Mesenchymal stem cell (in vitro differentiated cells and primary cell): Measurements from ENCODE around the gene HOXC10.

ENCODE experiments used
- DNase-seq: peaks from one replicate; pipeline ENCODE4 v3.0.0-alpha.2; 2013
- H2AFZ ChIP-seq: one replicate; pipeline ENCODE4 v1.6.1; 2013; ENCODE audit warnings: low read depth, mild to moderate bottlenecking, control low read depth, inconsistent platforms, low read length, moderate library complexity
- H2AK5ac ChIP-seq: 2 replicates; pipeline ENCODE4 v1.6.1; 2013; ENCODE audit warnings: low read length, moderate library complexity, mild to moderate bottlenecking, inconsistent platforms; ENCODE audit not compliant: severe bottlenecking
- H2BK120ac ChIP-seq: one replicate; pipeline ENCODE4 v1.6.1; 2013; ENCODE audit warnings: low read depth, mild to moderate bottlenecking, inconsistent platforms, low read length, moderate library complexity
- H2BK12ac ChIP-seq, 2 experiments: one replicate each; pipeline ENCODE4 v1.6.1; 2013; ENCODE audit warnings: inconsistent platforms in 2 of 2, low read length in 2 of 2, mild to moderate bottlenecking in 2 of 2, moderate library complexity in 2 of 2, control low read depth in 1 of 2
- H2BK15ac ChIP-seq: one replicate; pipeline ENCODE4 v1.6.1; 2013; ENCODE audit warnings: mild to moderate bottlenecking, low read depth, inconsistent platforms; ENCODE audit not compliant: poor library complexity, severe bottlenecking
- H2BK5ac ChIP-seq: 2 replicates; pipeline ENCODE4 v1.6.1; 2013; ENCODE audit warnings: low read depth, mild to moderate bottlenecking, low read length, control low read depth, inconsistent platforms; ENCODE audit not compliant: poor library complexity, severe bottlenecking
- H3K14ac ChIP-seq, 2 experiments: one replicate each; pipeline ENCODE4 v1.6.1; 2013; ENCODE audit warnings: inconsistent platforms in 2 of 2, low read length in 2 of 2, control low read depth in 1 of 2, mild to moderate bottlenecking in 1 of 2, moderate library complexity in 1 of 2
- H3K18ac ChIP-seq, 2 experiments: one replicate each; pipeline ENCODE4 v1.6.1; 2013; ENCODE audit warnings: inconsistent platforms in 2 of 2, low read length in 2 of 2, control low read depth in 1 of 2, low read depth in 1 of 2, mild to moderate bottlenecking in 1 of 2
- H3K23ac ChIP-seq, 2 experiments: one replicate each; pipeline ENCODE4 v1.6.1; 2013; ENCODE audit warnings: inconsistent platforms in 2 of 2, low read length in 2 of 2, mild to moderate bottlenecking in 2 of 2, moderate library complexity in 2 of 2, control low read depth in 1 of 2
- H3K27ac ChIP-seq: 2 replicates; pipeline ENCODE4 v1.5.1; 2013; ENCODE audit warnings: mild to moderate bottlenecking, moderate library complexity, low read length, control low read depth, inconsistent platforms; ENCODE audit not compliant: poor library complexity, severe bottlenecking
- H3K27me3 ChIP-seq, 2 experiments: 2 replicates each; pipeline versions ENCODE4 v1.6.1 to v1.7.0; 2013; ENCODE audit warnings: low read length in 2 of 2, mild to moderate bottlenecking in 2 of 2, moderate library complexity in 2 of 2, control low read depth in 1 of 2, inconsistent platforms in 1 of 2; ENCODE audit not compliant: control insufficient read depth in 1 of 2, insufficient read depth in 1 of 2
- H3K36me3 ChIP-seq, 2 experiments: 2 replicates each; pipeline versions ENCODE4 v1.6.1 to v1.7.0; 2013; ENCODE audit warnings: low read length in 2 of 2, control low read depth in 1 of 2, inconsistent platforms in 1 of 2, low read depth in 1 of 2, mild to moderate bottlenecking in 1 of 2; ENCODE audit not compliant: insufficient read depth in 2 of 2, control insufficient read depth in 1 of 2
- H3K4ac ChIP-seq, 2 experiments: one replicate each; pipeline ENCODE4 v1.6.1; 2013; ENCODE audit warnings: inconsistent platforms in 2 of 2, low read length in 2 of 2, mild to moderate bottlenecking in 2 of 2, moderate library complexity in 2 of 2, control low read depth in 1 of 2, low read depth in 1 of 2
- H3K4me1 ChIP-seq: 2 replicates; pipeline ENCODE4 v1.6.1; 2013; ENCODE audit warnings: low read depth, low read length, control low read depth; ENCODE audit not compliant: control insufficient read depth, insufficient read depth
- H3K4me2 ChIP-seq: 2 replicates; pipeline ENCODE4 v1.6.1; 2013; ENCODE audit warnings: low read length, mild to moderate bottlenecking, inconsistent platforms; ENCODE audit not compliant: poor library complexity, severe bottlenecking
- H3K4me3 ChIP-seq, 2 experiments: 2 replicates each; pipeline versions ENCODE4 v1.5.1 to v1.7.0; 2013; ENCODE audit warnings: low read length in 2 of 2, mild to moderate bottlenecking in 2 of 2, control low read depth in 1 of 2, low read depth in 1 of 2; ENCODE audit not compliant: insufficient read depth in 1 of 2
- H3K79me1 ChIP-seq: replicated peaks from 2 replicates; pipeline ENCODE4 v1.6.1; 2013; ENCODE audit warnings: mild to moderate bottlenecking, control low read depth, low read length, inconsistent platforms; ENCODE audit not compliant: poor library complexity, severe bottlenecking
- H3K9ac ChIP-seq: 2 replicates; pipeline ENCODE4 v1.7.0; 2013; ENCODE audit warnings: mild to moderate bottlenecking, low read length, moderate library complexity
- H3K9me3 ChIP-seq: 2 replicates; pipeline ENCODE4 v1.7.0; 2013; ENCODE audit warnings: mild to moderate bottlenecking, low read length; ENCODE audit not compliant: control insufficient read depth
- H4K8ac ChIP-seq: one replicate; pipeline ENCODE4 v1.6.1; 2013; ENCODE audit warnings: inconsistent platforms, mild to moderate bottlenecking, low read length, moderate library complexity
- H4K91ac ChIP-seq: one replicate; pipeline ENCODE4 v1.6.1; 2013; ENCODE audit warnings: mild to moderate bottlenecking, low read length, inconsistent platforms
- WGBS: methylation state at CpG from one replicate; pipeline ENCODE4 v1.1.7; 2013; ENCODE audit warnings: mixed read lengths; 5-methylcytosine and 5-hydroxymethylcytosine counted together

Gene HOXC10

GRCh38 chr12:53940443-53941014 lies 44.4 kb upstream of the HOXC10 start:
- Histone ChIP-seq H2BK15ac (no peak overlapping the region), H2AFZ (no peak overlapping the region), H3K36me3 (peaks cover 0 to 2% of the 10 kb centered on the region in 2 experiments), H3K14ac (no peak overlapping the region), H2BK12ac (no peak overlapping the region), H4K91ac (no peak overlapping the region), H2BK5ac (no peak overlapping the region), H3K23ac (no peak overlapping the region), H3K9ac (no peak overlapping the region), H2AK5ac (no peak overlapping the region), H3K4ac (no peak overlapping the region), H3K9me3 (no peaks in the 10 kb centered on the region), H4K8ac (no peak overlapping the region), H3K27ac (no peak overlapping the region), H3K79me1 (no peaks in the 10 kb centered on the region), H3K18ac (no peak overlapping the region), H3K27me3 (peaks cover 90 to 96% of the 10 kb centered on the region in 2 experiments), H3K4me3 (no peak overlapping the region), H3K4me1 (peaks cover 11% of the 10 kb centered on the region), H3K4me2 (no peak overlapping the region), H2BK120ac (no peak overlapping the region)
- no peak for DNase-seq
- 22% methylated on average over 9 of the region's 9 CpGs for WGBS

GRCh38 chr12:53941187-53941586 lies 43.8 kb upstream of the HOXC10 start:
- H4K8ac ChIP-seq: no peak overlapping the region
- H3K23ac ChIP-seq: no peak overlapping the region
- H3K27me3 ChIP-seq: peaks cover 90 to 96% of the 10 kb centered on the region in 2 experiments
- H3K9ac ChIP-seq: no peak overlapping the region
- peaks cover 11% of the 10 kb centered on the region for H3K4me1 ChIP-seq
- H2AFZ ChIP-seq: no peak overlapping the region
- peaks cover 0 to 2% of the 10 kb centered on the region in 2 experiments for H3K36me3 ChIP-seq
- no peak overlapping the region for H3K4me3 ChIP-seq
- H3K79me1 ChIP-seq: no peaks in the 10 kb centered on the region
- H2BK12ac ChIP-seq: no peak overlapping the region
- H2BK15ac ChIP-seq: no peak overlapping the region
- no peak overlapping the region for H3K4me2 ChIP-seq
- no peak overlapping the region for H3K27ac ChIP-seq
- H3K14ac ChIP-seq: no peak overlapping the region
- H3K9me3 ChIP-seq: no peaks in the 10 kb centered on the region
- no peak overlapping the region for H3K18ac ChIP-seq
- H4K91ac ChIP-seq: no peak overlapping the region
- no peak overlapping the region for H2BK5ac ChIP-seq
- no peak overlapping the region for H2BK120ac ChIP-seq
- DNase-seq: no peak
- H2AK5ac ChIP-seq: no peak overlapping the region
- H3K4ac ChIP-seq: no peak overlapping the region

- DNase-seq: no peak
- no peak overlapping the region for H3K23ac ChIP-seq
- no peak overlapping the region for H2AK5ac ChIP-seq
- H4K91ac ChIP-seq: no peak overlapping the region
- no peak overlapping the region for H2AFZ ChIP-seq
- no peak overlapping the region for H3K4me2 ChIP-seq
- H2BK15ac ChIP-seq: no peak overlapping the region
- no peak overlapping the region for H3K4ac ChIP-seq
- H3K27me3 ChIP-seq: peaks cover 90 to 96% of the 10 kb centered on the region in 2 experiments
- H2BK12ac ChIP-seq: no peak overlapping the region
- peaks cover 0 to 2% of the 10 kb centered on the region in 2 experiments for H3K36me3 ChIP-seq
- no peak overlapping the region for H3K27ac ChIP-seq
- no peak overlapping the region for H3K9ac ChIP-seq
- no peak overlapping the region for H4K8ac ChIP-seq
- no peak overlapping the region for H3K14ac ChIP-seq
- H3K18ac ChIP-seq: no peak overlapping the region
- H3K4me3 ChIP-seq: no peak overlapping the region
- H3K4me1 ChIP-seq: peaks cover 11% of the 10 kb centered on the region
- 21% methylated on average over 2 of the region's 5 CpGs for WGBS
- H2BK5ac ChIP-seq: no peak overlapping the region
- no peaks in the 10 kb centered on the region for H3K79me1 ChIP-seq
- no peaks in the 10 kb centered on the region for H3K9me3 ChIP-seq
- no peak overlapping the region for H2BK120ac ChIP-seq
These were observed 43.2 kb upstream of the HOXC10 start for GRCh38 chr12:53941750-53942149.

- H4K8ac ChIP-seq: no peak overlapping the region
- no peak overlapping the region for H3K27ac ChIP-seq
- DNase-seq: no peak
- H3K9me3 ChIP-seq: no peaks in the 10 kb centered on the region
- H3K4me3 ChIP-seq: no peak overlapping the region
- no peak overlapping the region for H2BK5ac ChIP-seq
- H2BK12ac ChIP-seq: no peak overlapping the region
- no peak overlapping the region for H2AFZ ChIP-seq
- no peaks in the 10 kb centered on the region for H3K36me3 ChIP-seq
- H3K4ac ChIP-seq: no peak overlapping the region
- H3K14ac ChIP-seq: no peak overlapping the region
- no peaks in the 10 kb centered on the region for H3K79me1 ChIP-seq
- no peak overlapping the region for H2BK120ac ChIP-seq
- H3K27me3 ChIP-seq: peaks cover 88 to 96% of the 10 kb centered on the region in 2 experiments
- H2AK5ac ChIP-seq: no peak overlapping the region
- H3K23ac ChIP-seq: no peak overlapping the region
- no peak overlapping the region for H4K91ac ChIP-seq
- H3K4me1 ChIP-seq: peaks cover 11% of the 10 kb centered on the region
- no peak overlapping the region for H2BK15ac ChIP-seq
- H3K18ac ChIP-seq: no peak overlapping the region
- H3K4me2 ChIP-seq: no peak overlapping the region
- no peak overlapping the region for H3K9ac ChIP-seq
- WGBS: no CpG with 5 or more reads among the region's 2 CpGs
These were observed 42.4 kb upstream of the HOXC10 start for GRCh38 chr12:53942467-53942997.
